HG02840 (cell line): Measurements from ENCODE around the gene RAPGEF2.
"Not testable (repeated sequence)": the region's sequence is repeated elsewhere in the genome, so short reads cannot be mapped to it uniquely, and the experiment has no call there.

Experiments used
- ATAC-seq: cut with Tn5 transposase; IDR thresholded peaks from one replicate; pipeline ENCODE4 v1.9.1; 2021; ENCODE audit warnings: mild to moderate bottlenecking, moderate library complexity, moderate number of reproducible peaks; ENCODE audit not compliant: unreplicated experiment, low FRiP score

Gene RAPGEF2

GRCh38 chr4:159097785-159098184 lies 5.1 kb upstream of the RAPGEF2 start:
- ATAC-seq, result no peak

GRCh38 chr4:159098482-159099127 lies 4.3 kb upstream of the RAPGEF2 start:
- ATAC-seq, result no peak

- no peak for ATAC-seq
Observed at GRCh38 chr4:159101988-159102621, 774 bp upstream of the RAPGEF2 start.

- peak; percentile 24 for ATAC-seq
Observed at GRCh38 chr4:159103384-159103990, 608 bp downstream of the RAPGEF2 start.

- no peak for ATAC-seq
Observed at GRCh38 chr4:159104694-159105414, 2.0 kb downstream of the RAPGEF2 start.

GRCh38 chr4:159105761-159106243 lies 2.9 kb downstream of the RAPGEF2 start:
- no peak for ATAC-seq

GRCh38 chr4:159106636-159107035 lies 3.8 kb downstream of the RAPGEF2 start:
- no peak for ATAC-seq

GRCh38 chr4:159107203-159107925 lies 4.5 kb downstream of the RAPGEF2 start:
- ATAC-seq, result no peak

- ATAC-seq, result no peak
Observed at GRCh38 chr4:159108124-159108523, 5.2 kb downstream of the RAPGEF2 start.

- ATAC-seq, result no peak
Observed at GRCh38 chr4:159110961-159111360, 8.1 kb downstream of the RAPGEF2 start.

GRCh38 chr4:159111416-159111815 lies 8.5 kb downstream of the RAPGEF2 start:
- ATAC-seq, result no peak

- not testable (repeated sequence) for ATAC-seq
Observed at GRCh38 chr4:159113366-159113765, 10.5 kb downstream of the RAPGEF2 start.

GRCh38 chr4:159116098-159116497 lies 13.2 kb downstream of the RAPGEF2 start:
- not testable (repeated sequence) for ATAC-seq

- not testable (repeated sequence) for ATAC-seq
Observed at GRCh38 chr4:159116693-159117092, 13.8 kb downstream of the RAPGEF2 start.

- ATAC-seq, result no peak
Observed at GRCh38 chr4:159117564-159117963, 14.7 kb downstream of the RAPGEF2 start.

GRCh38 chr4:159117968-159118367 lies 15.1 kb downstream of the RAPGEF2 start:
- ATAC-seq, result no peak

GRCh38 chr4:159121371-159121770 lies 18.5 kb downstream of the RAPGEF2 start:
- ATAC-seq, result no peak

GRCh38 chr4:159126716-159127115 lies 23.8 kb downstream of the RAPGEF2 start:
- ATAC-seq, result no peak

- no peak for ATAC-seq
Observed at GRCh38 chr4:159127745-159128518, 25.1 kb downstream of the RAPGEF2 start.
